ENCODE results near the gene KRTAP10-10. TPM values are rescaled to one million over a fixed set of nuclear protein-coding genes. Genes with fewer than 3 reads are reported as not detected.
A peak's percentile ranks its signal among the peaks of the same experiment; 100 is the strongest.

KRTAP10-10 gene
- total RNA-seq, 2 donors from 2014 or later, result not detected

- Histone ChIP-seq H3K4me1 (ENCODE audit: control insufficient read depth, insufficient read depth, low read length) (peaks cover 3% of the 10 kb centered on the region), H3K4me3 (ENCODE audit: low read length) (no peak within 1 kb of the TSS), H3K27ac (ENCODE audit: low read depth, low read length) (no peak within 1 kb of the TSS), H3K9ac (ENCODE audit: extremely low read depth, low read length, poor library complexity, severe bottlenecking) (no peak within 1 kb of the TSS), H3K36me3 (ENCODE audit: control insufficient read depth, insufficient read depth, low read length) (no peaks in the 10 kb centered on the region), H3K9me3 (ENCODE audit: control insufficient read depth, low read length) (no peaks in the 10 kb centered on the region), H3K27me3 (ENCODE audit: control insufficient read depth, insufficient read depth, low read length, poor library complexity, severe bottlenecking) (no peaks in the 10 kb centered on the region)
- H3K4me3 Mint-ChIP-seq, result no peak within 1 kb of the TSS
- no peak for DNase-seq
- no peaks in the 10 kb centered on the region for H3K36me3 Mint-ChIP-seq (ENCODE audit: low read depth)
- 93 to 96% methylated on average over 23 of the region's 23 CpGs for WGBS, 2 experiments (ENCODE audit: insufficient coverage in 1 of 2, insufficient read length in 1 of 2)
- H3K27ac Mint-ChIP-seq, result peak within 1 kb of the TSS; percentile 13
- no peaks in the 10 kb centered on the region for H3K9me3 Mint-ChIP-seq
- peaks cover 33% of the 10 kb centered on the region for H3K27me3 Mint-ChIP-seq (ENCODE audit: insufficient read depth)
- no peak for TF ChIP-seq CTCF (conservative IDR thresholded peaks at IDR 0.05)
- H3K4me1 Mint-ChIP-seq, result peaks cover 15% of the 10 kb centered on the region
Measured at GRCh38 chr21:44681861-44682579, 44.9 kb downstream of the KRTAP10-10 start, which contains the start of gene KRTAP12-1. TSS of gene KRTAP12-1 (minus strand) at chr21:44682163. CDS start at chr21:44682123, 40 bp downstream.

GRCh38 chr21:44682580-44683151 is 45.5 kb downstream of the KRTAP10-10 start:
- Histone ChIP-seq H3K4me3 (ENCODE audit: low read length) (no peak overlapping the region), H3K27me3 (ENCODE audit: control insufficient read depth, insufficient read depth, low read length, poor library complexity, severe bottlenecking) (no peaks in the 10 kb centered on the region), H3K36me3 (ENCODE audit: control insufficient read depth, insufficient read depth, low read length) (no peaks in the 10 kb centered on the region), H3K9ac (ENCODE audit: extremely low read depth, low read length, poor library complexity, severe bottlenecking) (no peak overlapping the region), H3K4me1 (ENCODE audit: control insufficient read depth, insufficient read depth, low read length) (peaks cover 9% of the 10 kb centered on the region), H3K27ac (ENCODE audit: low read depth, low read length) (no peak overlapping the region), H3K9me3 (ENCODE audit: control insufficient read depth, low read length) (no peaks in the 10 kb centered on the region)
- peaks cover 28% of the 10 kb centered on the region for H3K27me3 Mint-ChIP-seq (ENCODE audit: insufficient read depth)
- no peaks in the 10 kb centered on the region for H3K36me3 Mint-ChIP-seq (ENCODE audit: low read depth)
- TF ChIP-seq CTCF (conservative IDR thresholded peaks at IDR 0.05), result no peak
- no peak for DNase-seq
- no peaks in the 10 kb centered on the region for H3K9me3 Mint-ChIP-seq
- peak overlapping the region; percentile 13 for H3K27ac Mint-ChIP-seq
- H3K4me3 Mint-ChIP-seq, result no peak overlapping the region
- WGBS, 2 experiments (ENCODE audit: insufficient coverage in 1 of 2, insufficient read length in 1 of 2), result 88 to 91% methylated on average over 14 to 15 of the region's 15 CpGs
- peaks cover 21% of the 10 kb centered on the region for H3K4me1 Mint-ChIP-seq

GRCh38 chr21:44684077-44684476 is 46.9 kb downstream of the KRTAP10-10 start:
- Mint-ChIP-seq H3K4me1 (peaks cover 26% of the 10 kb centered on the region), H3K36me3 (ENCODE audit: low read depth) (no peaks in the 10 kb centered on the region), H3K9me3 (no peaks in the 10 kb centered on the region), H3K4me3 (no peak overlapping the region), H3K27me3 (ENCODE audit: insufficient read depth) (peaks cover 33% of the 10 kb centered on the region), H3K27ac (no peak overlapping the region)
- no peak for DNase-seq
- H3K27ac ChIP-seq (ENCODE audit: low read depth, low read length), result no peak overlapping the region
- no peaks in the 10 kb centered on the region for H3K9me3 ChIP-seq (ENCODE audit: control insufficient read depth, low read length)
- H3K36me3 ChIP-seq (ENCODE audit: control insufficient read depth, insufficient read depth, low read length), result no peaks in the 10 kb centered on the region
- no peaks in the 10 kb centered on the region for H3K27me3 ChIP-seq (ENCODE audit: control insufficient read depth, insufficient read depth, low read length, poor library complexity, severe bottlenecking)
- 85 to 88% methylated on average over 7 of the region's 7 CpGs for WGBS, 2 experiments (ENCODE audit: insufficient coverage in 1 of 2, insufficient read length in 1 of 2)
- H3K9ac ChIP-seq (ENCODE audit: extremely low read depth, low read length, poor library complexity, severe bottlenecking), result no peak overlapping the region
- no peak overlapping the region for H3K4me3 ChIP-seq (ENCODE audit: low read length)
- TF ChIP-seq CTCF (conservative IDR thresholded peaks at IDR 0.05), result no peak
- peaks cover 12% of the 10 kb centered on the region for H3K4me1 ChIP-seq (ENCODE audit: control insufficient read depth, insufficient read depth, low read length)

Measured in endodermal cell (in vitro differentiated cells).